Activated CD8-positive, alpha-beta memory T cell treated with anti-CD3 and anti-CD28 coated beads, Interleukin-2, amount 50 U/mL, for 24 hours (primary cell): ENCODE measurements around the gene SLC24A2.

ENCODE experiments used
- DNase-seq: peaks from one replicate; pipeline ENCODE4 v3.0.0-alpha.2; 2020; ENCODE audit errors: extremely low read depth

Gene SLC24A2

DNA sequence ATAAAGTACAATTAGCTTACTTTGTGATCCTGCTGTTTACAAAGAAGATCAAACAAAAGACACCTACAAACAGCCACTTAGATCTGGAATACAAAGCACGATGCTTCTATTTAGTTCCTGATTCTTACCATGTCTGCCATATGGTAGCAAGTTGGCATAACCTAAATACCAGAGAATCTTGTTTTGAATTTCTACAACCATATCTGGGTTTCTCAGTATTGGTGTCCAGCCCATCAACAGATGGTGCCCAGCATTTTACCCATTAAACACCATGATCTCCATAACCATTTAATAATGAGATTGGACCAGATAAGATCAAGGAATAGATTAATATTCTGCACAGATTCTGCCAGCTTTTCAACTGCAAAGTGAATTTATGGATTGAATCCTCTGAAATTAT lies 29.8 kb downstream of the SLC24A2 start:
- DNase-seq, result no peak

DNA sequence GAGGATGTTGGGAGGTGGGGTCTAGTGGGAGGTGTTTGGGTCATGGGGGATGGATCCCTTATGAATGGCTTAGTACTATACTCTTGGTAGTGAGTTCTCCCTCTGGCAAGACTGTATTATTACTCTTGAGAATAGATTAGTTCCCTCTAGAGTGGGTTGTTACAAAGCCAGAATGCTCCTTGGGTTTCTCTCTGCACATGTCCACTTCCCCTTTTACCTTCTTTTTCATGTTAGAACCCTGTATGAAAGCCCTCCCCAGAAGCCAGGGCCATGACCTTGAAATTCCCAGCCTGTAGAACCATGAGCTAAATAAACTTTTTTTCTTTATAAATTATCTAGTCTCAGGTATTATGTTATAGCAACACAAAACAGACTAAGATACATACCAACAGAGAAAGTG lies 31.1 kb downstream of the SLC24A2 start:
- no peak for DNase-seq

DNA sequence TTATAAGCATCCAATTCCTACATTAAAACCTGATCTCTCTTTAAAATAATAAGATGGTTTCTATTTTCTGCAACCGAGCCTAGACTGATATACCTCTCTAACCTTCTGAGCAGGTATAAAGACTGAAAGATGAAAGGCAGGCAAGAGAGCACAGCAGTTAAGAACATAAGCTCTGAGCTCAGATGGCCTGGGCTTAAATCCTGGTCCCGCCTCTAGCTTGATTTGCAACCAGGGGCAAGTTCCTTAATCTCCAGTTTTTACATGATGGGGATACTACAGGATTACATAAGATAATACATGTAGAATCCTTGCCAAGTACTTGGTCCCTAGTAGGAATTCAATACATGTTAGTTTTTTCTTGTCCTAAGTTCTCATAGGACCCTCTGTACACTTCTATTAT lies 33.9 kb downstream of the SLC24A2 start:
- DNase-seq, result no peak

DNA sequence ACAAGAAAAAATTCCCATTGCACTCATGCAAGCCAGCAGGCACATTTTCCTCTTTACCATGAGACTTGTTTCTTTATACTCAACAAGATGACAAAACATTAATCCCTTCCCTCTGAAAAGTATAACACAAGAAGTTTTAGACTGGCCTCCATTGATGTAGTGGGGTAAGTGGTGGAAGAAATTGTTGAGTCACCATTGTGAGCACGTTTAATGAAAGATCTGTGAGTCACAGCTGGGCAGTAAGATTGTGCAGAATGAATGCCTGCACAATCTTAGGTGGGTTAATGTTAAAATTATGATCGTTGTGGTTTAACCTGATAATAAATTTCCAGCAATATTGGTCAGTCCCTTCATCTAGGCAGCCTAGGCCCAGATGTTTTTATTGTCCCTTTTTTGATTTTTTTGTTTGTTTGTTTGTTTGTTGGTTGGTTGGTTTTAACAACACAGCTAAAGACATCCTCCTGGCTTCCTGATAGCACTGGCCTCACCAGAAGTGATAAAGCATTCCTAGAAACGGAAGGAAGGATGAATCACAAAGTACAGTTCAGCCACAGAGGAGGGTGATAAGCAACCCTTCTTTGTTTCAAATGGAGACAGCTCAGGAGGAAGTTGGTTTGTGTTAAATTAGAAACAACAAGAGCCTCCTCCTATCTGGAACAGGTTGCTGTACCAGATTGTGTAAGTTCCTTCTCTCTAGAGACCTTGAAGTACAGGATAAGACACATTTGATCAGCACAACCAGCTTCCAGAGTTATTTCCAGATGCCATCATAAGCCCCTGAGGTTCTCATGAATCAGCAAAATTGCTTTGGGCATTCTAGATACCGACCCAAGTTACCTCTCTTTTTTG lies 40.3 kb downstream of the SLC24A2 start:
- no peak for DNase-seq

DNA sequence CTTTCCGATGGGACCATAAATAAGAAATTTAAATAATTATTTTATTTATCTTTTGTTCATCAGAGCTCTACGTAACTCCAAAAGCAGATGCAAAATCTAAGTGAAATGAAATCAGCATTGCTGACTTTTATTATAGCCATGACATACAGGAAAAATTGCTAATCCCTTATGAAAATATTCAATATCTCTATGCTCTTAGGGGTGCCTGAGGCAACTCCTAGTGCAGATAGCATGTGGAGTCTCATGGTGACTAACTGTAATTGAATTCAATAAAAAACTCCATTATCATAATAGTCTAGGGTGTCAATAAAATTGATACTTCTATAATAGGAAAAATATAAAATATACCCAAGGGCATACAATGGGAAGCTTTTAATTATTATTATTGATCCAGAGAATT lies 42.6 kb downstream of the SLC24A2 start:
- DNase-seq, result no peak

DNA sequence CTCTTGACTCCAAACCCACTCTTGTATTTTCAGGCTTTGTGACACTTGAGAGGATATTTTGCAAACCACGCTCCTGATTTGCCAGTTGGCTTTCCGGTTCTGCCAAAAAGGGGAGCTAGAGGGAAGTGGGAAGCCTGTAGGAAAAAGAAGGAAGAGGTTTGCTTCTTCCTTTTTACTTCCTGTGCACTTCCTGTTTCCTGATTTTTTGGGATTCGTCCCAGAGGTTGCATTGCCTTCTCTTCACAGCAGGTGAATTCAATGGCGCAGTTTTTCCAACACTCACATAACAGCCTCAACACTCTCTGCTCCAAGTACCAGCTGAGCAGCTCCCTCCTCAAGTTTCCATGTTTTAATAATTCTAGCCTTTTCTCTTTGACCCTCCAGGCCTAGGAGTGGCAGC lies 47.7 kb downstream of the SLC24A2 start:
- DNase-seq, result no peak
